ENCODE results near the gene SCYL1.
"Not testable (repeated sequence)": the region's sequence is repeated elsewhere in the genome, so short reads cannot be mapped to it uniquely, and the experiment has no call there.

Gene SCYL1

GRCh38 chr11:65554842-65555430 is 30.1 kb downstream of the SCYL1 start:
- no peak for DNase-seq (ENCODE audit: low read depth)

GRCh38 chr11:65555693-65556231 is 30.9 kb downstream of the SCYL1 start:
- DNase-seq (ENCODE audit: low read depth): no peak

- DNase-seq (ENCODE audit: low read depth): no peak
Measured at GRCh38 chr11:65556470-65557279, 31.8 kb downstream of the SCYL1 start.

GRCh38 chr11:65557280-65558001 is 32.6 kb downstream of the SCYL1 start:
- no peak for DNase-seq (ENCODE audit: low read depth)

DNA sequence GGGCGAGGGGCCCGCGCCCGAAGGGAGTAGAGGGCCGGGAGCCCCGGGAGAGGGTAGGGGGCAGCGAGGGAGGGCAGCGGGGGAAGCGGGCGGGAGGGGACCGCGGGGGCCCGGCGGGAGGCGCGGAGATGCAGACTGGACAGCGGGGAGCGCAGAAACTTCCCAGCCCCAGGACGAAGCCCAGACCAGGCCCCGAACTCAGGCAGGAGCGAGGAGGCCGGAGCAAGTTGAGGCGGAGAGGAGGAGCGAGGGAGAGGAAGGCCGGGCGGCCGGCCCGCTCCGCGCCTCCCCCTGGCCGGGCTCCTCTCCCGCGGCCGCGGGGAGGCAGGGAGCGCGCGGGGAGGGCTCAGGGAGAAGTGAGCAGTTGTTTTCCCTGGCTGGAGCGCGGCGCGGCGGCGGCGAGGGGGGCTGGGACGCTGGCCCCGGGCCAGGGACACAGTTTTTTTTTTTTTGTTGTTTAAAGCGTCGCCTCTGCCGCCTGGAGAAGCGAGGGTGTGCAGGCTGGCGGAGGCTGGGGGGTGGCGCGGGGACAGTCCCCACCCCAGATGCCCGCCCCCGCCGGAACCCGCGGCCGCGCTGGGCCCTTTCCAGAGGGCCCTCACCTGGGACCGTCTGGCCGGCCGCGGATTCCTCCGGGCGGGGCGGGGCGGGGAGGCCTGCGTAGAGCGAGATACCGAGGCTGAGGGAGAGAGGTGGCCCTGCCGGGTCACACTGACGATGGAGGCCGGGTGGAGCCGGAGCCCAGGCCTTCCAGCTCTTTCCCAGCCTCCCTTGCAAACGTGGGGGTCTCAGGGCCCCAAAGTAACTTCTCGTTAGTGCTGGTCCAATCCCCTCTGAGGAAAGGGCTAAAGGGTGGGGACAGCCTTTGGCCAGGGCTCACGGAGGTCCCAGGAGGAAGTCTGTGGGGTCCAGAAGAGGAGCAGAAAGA is 33.4 kb downstream of the SCYL1 start, which contains the start of gene LTBP3:
Gene LTBP3, minus strand, starts transcription at position 358 of the 928 bp plus-strand sequence. CDS start 400 bp downstream, outside the sequence.
- DNase-seq (ENCODE audit: low read depth): no peak

DNA sequence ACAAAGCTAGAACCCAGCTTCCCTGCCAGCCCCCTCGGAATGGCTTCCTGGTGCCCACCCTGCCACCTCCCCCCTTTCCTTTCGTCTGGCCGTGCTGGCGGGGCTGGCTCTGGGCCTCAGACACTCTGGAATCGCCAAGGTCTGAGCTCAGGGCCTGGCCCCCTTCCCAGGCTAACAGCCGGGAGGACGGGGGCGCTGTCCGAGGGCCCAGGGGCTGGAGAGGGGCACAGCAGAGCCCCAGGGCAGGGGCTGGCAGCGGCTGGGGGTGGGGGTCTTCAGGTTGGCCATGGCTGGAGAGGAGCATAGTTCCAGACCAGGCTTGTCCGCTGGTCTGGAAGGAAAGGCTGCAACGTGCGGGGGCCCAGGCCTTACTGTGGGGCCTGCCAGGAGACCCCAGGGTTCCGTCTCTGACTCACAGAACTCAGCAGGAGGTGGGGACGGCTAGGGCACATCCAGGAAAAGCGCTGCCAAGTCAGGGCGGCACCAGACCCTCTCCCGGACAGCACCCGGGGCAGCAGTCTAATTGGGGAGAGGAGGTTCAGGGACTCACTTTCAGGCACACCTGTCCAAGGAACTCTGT is 34.1 kb downstream of the SCYL1 start:
- DNase-seq (ENCODE audit: low read depth): no peak

DNA sequence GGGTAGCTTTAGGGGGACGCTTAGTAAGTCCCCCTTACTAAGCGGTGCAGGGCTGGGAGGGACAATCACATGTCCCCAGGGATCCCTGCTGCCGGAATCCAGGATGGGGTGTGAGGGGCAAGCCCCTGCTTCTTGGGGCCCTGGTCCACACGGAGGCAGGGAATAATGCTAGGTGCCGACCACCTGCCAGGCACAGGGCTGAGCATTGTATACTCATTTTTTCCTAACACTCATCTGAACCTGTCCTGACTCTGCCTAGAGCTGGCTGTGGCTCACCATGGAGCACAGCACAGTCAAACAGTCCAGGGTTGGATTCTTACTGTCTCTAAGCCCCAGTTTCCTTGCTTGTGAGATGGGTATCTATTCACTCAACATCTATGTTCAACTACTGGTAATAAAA is 34.7 kb downstream of the SCYL1 start:
- no peak for DNase-seq (ENCODE audit: low read depth)

GRCh38 chr11:65559951-65560537 is 35.2 kb downstream of the SCYL1 start:
- no peak for DNase-seq (ENCODE audit: low read depth)

DNA sequence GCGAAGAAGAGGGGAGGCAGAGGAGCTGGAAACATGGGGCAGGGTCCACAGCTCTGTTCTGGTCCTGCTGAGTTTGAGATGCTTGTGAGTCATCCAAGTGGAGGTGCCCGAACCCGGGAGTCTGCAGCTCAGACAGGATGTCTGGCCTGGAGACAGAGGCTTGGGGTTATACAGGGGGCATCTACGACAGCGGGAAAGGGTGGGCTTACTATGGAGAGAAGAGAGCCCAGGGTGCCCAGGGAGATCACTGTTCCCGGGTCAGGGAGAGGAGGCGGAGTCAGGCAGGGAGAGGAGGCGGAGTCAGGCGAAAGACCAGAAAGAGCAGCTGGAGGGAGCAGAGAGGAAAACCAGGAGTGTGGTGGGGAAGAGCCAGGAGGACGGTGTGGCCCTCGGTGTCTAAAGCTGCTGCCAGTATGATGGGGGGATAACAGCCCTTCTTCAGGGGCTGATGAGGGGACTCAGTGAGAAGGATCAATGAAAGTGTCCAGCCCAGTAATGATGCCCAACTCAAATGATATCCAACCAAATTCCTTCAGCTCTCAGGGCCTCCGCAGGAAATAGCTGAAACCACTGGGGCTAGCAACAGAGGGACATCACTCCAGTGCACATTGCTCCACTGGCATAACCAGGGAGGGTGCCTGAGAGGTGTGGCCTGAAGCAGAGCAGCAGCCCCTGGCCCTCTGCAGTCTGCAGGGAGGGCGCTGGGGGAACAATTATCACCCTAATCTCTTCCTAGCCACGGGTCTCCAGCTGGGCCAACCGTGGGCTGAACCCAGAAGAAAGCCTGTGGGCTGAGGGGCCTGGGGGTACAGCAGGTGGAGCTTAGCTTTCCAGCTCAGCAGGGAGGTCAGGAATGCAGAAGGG is 35.9 kb downstream of the SCYL1 start:
- DNase-seq (ENCODE audit: low read depth): no peak

DNA sequence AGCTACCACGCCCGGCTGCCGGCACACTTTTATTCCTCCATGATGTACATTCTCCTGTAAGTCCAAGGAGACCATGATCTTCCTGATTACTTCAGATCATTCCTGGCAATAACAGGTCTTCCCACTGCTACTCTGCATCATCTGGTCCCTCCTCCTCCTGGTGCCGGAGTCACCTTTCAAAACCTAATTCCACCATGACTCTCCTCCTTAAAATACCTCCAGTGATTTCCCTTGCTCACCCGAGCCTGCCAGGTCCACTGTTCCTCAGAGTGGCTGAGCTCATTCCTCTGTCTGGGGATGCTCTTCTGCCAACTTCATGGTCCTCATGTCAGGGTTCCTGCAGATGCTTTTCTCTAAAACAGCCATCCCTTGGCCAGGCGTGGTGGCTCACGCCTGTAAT is 37.1 kb downstream of the SCYL1 start:
- no peak for DNase-seq (ENCODE audit: low read depth)

- DNase-seq (ENCODE audit: low read depth): no peak
Measured at GRCh38 chr11:65562788-65563187, 37.9 kb downstream of the SCYL1 start.

- DNase-seq (ENCODE audit: low read depth): no peak
Measured at GRCh38 chr11:65563601-65564000, 38.7 kb downstream of the SCYL1 start.

GRCh38 chr11:65564879-65565559 is 40.1 kb downstream of the SCYL1 start:
- not testable (repeated sequence) for DNase-seq (ENCODE audit: low read depth)

- DNase-seq (ENCODE audit: low read depth): no peak
Measured at GRCh38 chr11:65565624-65566453, 41.0 kb downstream of the SCYL1 start.

GRCh38 chr11:65569164-65569972 is 44.5 kb downstream of the SCYL1 start:
- no peak for DNase-seq (ENCODE audit: low read depth)

GRCh38 chr11:65569973-65570918 is 45.4 kb downstream of the SCYL1 start, which contains the start of gene ZNRD2:
TSS of gene ZNRD2 (plus strand) at chr11:65570477. CDS start at chr11:65570492, 15 bp downstream.
- DNase-seq (ENCODE audit: low read depth): peak; percentile 97

Data from stimulated activated CD8-positive, alpha-beta memory T cell treated with anti-CD3 and anti-CD28 coated beads, Interleukin-7, amount 100 ng/mL, for 24 hours (primary cell).